H9 (cell line): ENCODE measurements around the gene DNAH8. TPM values are rescaled to one million over a fixed set of nuclear protein-coding genes. Genes with fewer than 3 reads are reported as not detected.

ENCODE experiments used
- DNase-seq: peaks from one replicate; pipeline ENCODE4 v3.0.0-alpha.2; 2017
- H2AFZ ChIP-seq: one replicate; pipeline ENCODE4 v1.6.1; 2013; ENCODE audit warnings: mild to moderate bottlenecking, low read length, control low read depth, moderate library complexity
- H2AK5ac ChIP-seq: 2 replicates; pipeline ENCODE4 v1.6.1; 2013; ENCODE audit warnings: low read length, control low read depth, mixed read lengths; ENCODE audit not compliant: insufficient read length
- H2BK120ac ChIP-seq: one replicate; pipeline ENCODE4 v1.6.1; 2013; ENCODE audit warnings: low read depth, mild to moderate bottlenecking, low read length, control low read depth, inconsistent platforms; ENCODE audit not compliant: poor library complexity, severe bottlenecking
- H2BK12ac ChIP-seq: 2 replicates; pipeline ENCODE4 v1.6.1; 2013; ENCODE audit warnings: low read length, control low read depth, mixed read lengths, low read depth; ENCODE audit not compliant: insufficient read length
- H2BK15ac ChIP-seq: 2 replicates; pipeline ENCODE4 v1.6.1; 2013; ENCODE audit warnings: low read depth, low read length, control low read depth
- H2BK20ac ChIP-seq: one replicate; pipeline ENCODE4 v1.6.1; 2013; ENCODE audit warnings: low read depth, mild to moderate bottlenecking, low read length, control low read depth, inconsistent platforms; ENCODE audit not compliant: poor library complexity, severe bottlenecking
- H2BK5ac ChIP-seq: 2 replicates; pipeline ENCODE4 v1.6.1; 2013; ENCODE audit warnings: low read length, control low read depth, mixed read lengths; ENCODE audit not compliant: insufficient read length
- H3K14ac ChIP-seq: 2 replicates; pipeline ENCODE4 v1.6.1; 2013; ENCODE audit warnings: low read length, control low read depth; ENCODE audit not compliant: insufficient read depth
- H3K18ac ChIP-seq: 2 replicates; pipeline ENCODE4 v1.6.1; 2013; ENCODE audit warnings: low read depth, mild to moderate bottlenecking, mixed read lengths, low read length, control low read depth; ENCODE audit not compliant: insufficient read length
- H3K23ac ChIP-seq: 2 replicates; pipeline ENCODE4 v1.6.1; 2013; ENCODE audit warnings: low read length, control low read depth, mixed read lengths, low read depth; ENCODE audit not compliant: insufficient read length
- H3K23me2 ChIP-seq: 2 replicates; pipeline ENCODE4 v1.6.1; 2013; ENCODE audit warnings: low read depth, mild to moderate bottlenecking, mixed read lengths, low read length, control low read depth; ENCODE audit not compliant: insufficient read length, poor library complexity, severe bottlenecking
- H3K27ac ChIP-seq: 2 replicates; pipeline ENCODE4 v1.5.1; 2013; ENCODE audit warnings: low read length, control low read depth, mixed read lengths, low read depth; ENCODE audit not compliant: insufficient read length
- H3K27me3 ChIP-seq: 2 replicates; pipeline ENCODE4 v1.6.1; 2013; ENCODE audit warnings: low read length, control low read depth, inconsistent platforms; ENCODE audit not compliant: insufficient read depth
- H3K4ac ChIP-seq: 2 replicates; pipeline ENCODE4 v1.6.1; 2013; ENCODE audit warnings: low read depth, mild to moderate bottlenecking, control low read depth, inconsistent platforms, low read length, moderate library complexity
- H3K4me1 ChIP-seq: 2 replicates; pipeline ENCODE4 v1.6.1; 2013; ENCODE audit warnings: low read length, control low read depth, inconsistent platforms; ENCODE audit not compliant: insufficient read depth
- H3K4me2 ChIP-seq: 2 replicates; pipeline ENCODE4 v1.6.1; 2013; ENCODE audit warnings: low read length, control low read depth, mixed read lengths; ENCODE audit not compliant: insufficient read length, insufficient read depth
- H3K56ac ChIP-seq: 2 replicates; pipeline ENCODE4 v1.6.1; 2013; ENCODE audit warnings: low read depth, mild to moderate bottlenecking, mixed read lengths, low read length, control low read depth; ENCODE audit not compliant: insufficient read length
- H3K79me1 ChIP-seq: 2 replicates; pipeline ENCODE4 v1.6.1; 2013; ENCODE audit warnings: low read depth, mild to moderate bottlenecking, moderate library complexity, low read length, control low read depth, inconsistent platforms; ENCODE audit not compliant: insufficient read depth, poor library complexity, severe bottlenecking
- H3K79me2 ChIP-seq: 2 replicates; pipeline ENCODE4 v1.6.1; 2013; ENCODE audit warnings: low read length, control low read depth, inconsistent platforms; ENCODE audit not compliant: insufficient read depth
- H3K9ac ChIP-seq: 2 replicates; pipeline ENCODE4 v1.6.1; 2013; ENCODE audit warnings: low read length, control low read depth, mixed read lengths; ENCODE audit not compliant: insufficient read length; ENCODE audit errors: extremely low read depth
- H3K9me3 ChIP-seq: one replicate; pipeline ENCODE4 v1.6.1; 2013; ENCODE audit warnings: low read depth, low read length, inconsistent platforms; ENCODE audit not compliant: control insufficient read depth
- H3T11ph ChIP-seq: one replicate; pipeline ENCODE4 v1.6.1; 2013; ENCODE audit warnings: mild to moderate bottlenecking, low read length, control low read depth, inconsistent platforms
- H4K20me1 ChIP-seq: one replicate; pipeline ENCODE4 v1.6.1; 2013; ENCODE audit not compliant: control insufficient read depth, insufficient read length, insufficient read depth
- H4K5ac ChIP-seq: 2 replicates; pipeline ENCODE4 v1.6.1; 2013; ENCODE audit warnings: low read depth, mild to moderate bottlenecking, mixed read lengths, low read length, control low read depth; ENCODE audit not compliant: insufficient read length
- H4K8ac ChIP-seq: replicated peaks from 2 replicates; pipeline ENCODE4 v1.6.1; 2013; ENCODE audit warnings: low read length, control low read depth, mixed read lengths, low read depth; ENCODE audit not compliant: insufficient read length
- H4K91ac ChIP-seq: 2 replicates; pipeline ENCODE4 v1.6.1; 2013; ENCODE audit warnings: low read depth, mild to moderate bottlenecking, moderate library complexity, mixed read lengths, low read length, control low read depth; ENCODE audit not compliant: insufficient read length
- H3K27ac Mint-ChIP-seq, 3 experiments: 2 replicates in 2 of 3; 3 replicates in 1 of 3; pipeline ENCODE4 v1.8.0; 2020 to 2021; ENCODE audit warnings: mixed read lengths in 3 of 3, mild to moderate bottlenecking in 1 of 3, moderate library complexity in 1 of 3
- H3K27me3 Mint-ChIP-seq: 2 replicates; pipeline ENCODE4 v1.8.0; 2021; ENCODE audit warnings: low read depth, mild to moderate bottlenecking, moderate library complexity, mixed read lengths
- H3K36me3 Mint-ChIP-seq, 3 experiments: 2 replicates in 2 of 3; 3 replicates in 1 of 3; pipeline ENCODE4 v1.8.0; 2020 to 2021; ENCODE audit warnings: low read depth in 3 of 3, mixed read lengths in 3 of 3; ENCODE audit not compliant: insufficient read depth in 1 of 3
- H3K4me1 Mint-ChIP-seq, 2 experiments: 2 replicates each; pipeline ENCODE4 v1.8.0; 2020; ENCODE audit warnings: mixed read lengths in 2 of 2
- H3K4me3 Mint-ChIP-seq, 2 experiments: 2 replicates in 1 of 2; 3 replicates in 1 of 2; pipeline ENCODE4 v1.8.0; 2020 to 2021; ENCODE audit warnings: mild to moderate bottlenecking in 2 of 2, mixed read lengths in 2 of 2, moderate library complexity in 1 of 2
- H3K9me3 Mint-ChIP-seq, 2 experiments: 2 replicates in 1 of 2; 3 replicates in 1 of 2; pipeline ENCODE4 v1.8.0; 2020; ENCODE audit warnings: mild to moderate bottlenecking in 2 of 2, mixed read lengths in 2 of 2, moderate library complexity in 1 of 2
- total RNA-seq: library from RNA; stranded (reverse); gene quantifications from 2 replicates; pipeline ENCODE4 v1.2.1, GENCODE V29; 2021
- TF ChIP-seq, protein P1 (sequence below): fragments of 200-600 bp; sonication (generic); conservative IDR thresholded peaks from 3 replicates; pipeline ENCODE4 v1.8.0; 2021; ENCODE audit warnings: antibody characterized with exemption, mild to moderate bottlenecking

Gene DNAH8
- total RNA-seq, 1 experiment from 2014 or later: not detected

- Histone ChIP-seq H3K27me3 (no peaks in the 10 kb centered on the region), H3K14ac (no peak overlapping the region), H3K4me1 (no peaks in the 10 kb centered on the region; the same call in 1 of the 2 replicates), H3K9ac (no peak overlapping the region), H2AK5ac (no peak overlapping the region), H2BK120ac (no peak overlapping the region), H4K20me1 (no peaks in the 10 kb centered on the region), H3K4ac (no peak overlapping the region), H4K5ac (no peak overlapping the region), H3K4me2 (no peak overlapping the region), H2BK5ac (no peak overlapping the region), H3K9me3 (no peaks in the 10 kb centered on the region), H2BK15ac (no peak overlapping the region), H3K79me1 (no peaks in the 10 kb centered on the region), H3K27ac (no peak overlapping the region), H2BK20ac (no peak overlapping the region), H2BK12ac (no peak overlapping the region), H3T11ph (no peak overlapping the region), H4K91ac (no peak overlapping the region), H3K23me2 (no peaks in the 10 kb centered on the region), H2AFZ (no peak overlapping the region), H4K8ac (no peak overlapping the region), H3K18ac (no peak overlapping the region), H3K23ac (no peak overlapping the region), H3K79me2 (no peaks in the 10 kb centered on the region), H3K56ac (no peak overlapping the region)
- H3K27ac Mint-ChIP-seq: no peak overlapping the region
- H3K9me3 Mint-ChIP-seq: no peaks in the 10 kb centered on the region
- no peak overlapping the region for H3K4me3 Mint-ChIP-seq
- peaks cover 4 to 6% of the 10 kb centered on the region in 2 experiments for H3K4me1 Mint-ChIP-seq
- peaks cover 11% of the 10 kb centered on the region for H3K27me3 Mint-ChIP-seq
- H3K36me3 Mint-ChIP-seq: no peaks in the 10 kb centered on the region
- no peak for DNase-seq
- TF ChIP-seq, protein P1, sequence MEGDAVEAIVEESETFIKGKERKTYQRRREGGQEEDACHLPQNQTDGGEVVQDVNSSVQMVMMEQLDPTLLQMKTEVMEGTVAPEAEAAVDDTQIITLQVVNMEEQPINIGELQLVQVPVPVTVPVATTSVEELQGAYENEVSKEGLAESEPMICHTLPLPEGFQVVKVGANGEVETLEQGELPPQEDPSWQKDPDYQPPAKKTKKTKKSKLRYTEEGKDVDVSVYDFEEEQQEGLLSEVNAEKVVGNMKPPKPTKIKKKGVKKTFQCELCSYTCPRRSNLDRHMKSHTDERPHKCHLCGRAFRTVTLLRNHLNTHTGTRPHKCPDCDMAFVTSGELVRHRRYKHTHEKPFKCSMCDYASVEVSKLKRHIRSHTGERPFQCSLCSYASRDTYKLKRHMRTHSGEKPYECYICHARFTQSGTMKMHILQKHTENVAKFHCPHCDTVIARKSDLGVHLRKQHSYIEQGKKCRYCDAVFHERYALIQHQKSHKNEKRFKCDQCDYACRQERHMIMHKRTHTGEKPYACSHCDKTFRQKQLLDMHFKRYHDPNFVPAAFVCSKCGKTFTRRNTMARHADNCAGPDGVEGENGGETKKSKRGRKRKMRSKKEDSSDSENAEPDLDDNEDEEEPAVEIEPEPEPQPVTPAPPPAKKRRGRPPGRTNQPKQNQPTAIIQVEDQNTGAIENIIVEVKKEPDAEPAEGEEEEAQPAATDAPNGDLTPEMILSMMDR: no peak
Measured at GRCh38 chr6:38907264-38907663, 192.2 kb downstream of the DNAH8 start.
